Spinal cord (tissue), 10 donors: ENCODE measurements around the gene PMPCA. TPM values are rescaled to one million over a fixed set of nuclear protein-coding genes. Genes with fewer than 3 reads are reported as not detected.

Experiments used
- DNase-seq, 6 donors: peaks; one replicate each; pipeline versions ENCODE4 v3.0.0 to v3.0.0-alpha.2; 2013 to 2015; ENCODE audit warnings: low spot score in 6 of 6, low read depth in 4 of 6
- H3K27ac ChIP-seq: one replicate; pipeline ENCODE4 v1.5.1; 2013; ENCODE audit warnings: low read depth, low read length, control low read depth
- H3K27me3 ChIP-seq: one replicate; pipeline ENCODE4 v1.6.1; 2013; ENCODE audit warnings: low read length; ENCODE audit not compliant: control insufficient read depth, insufficient read depth
- H3K36me3 ChIP-seq: one replicate; pipeline ENCODE4 v1.6.1; 2013; ENCODE audit warnings: low read length; ENCODE audit not compliant: control insufficient read depth, insufficient read depth
- H3K4me1 ChIP-seq: one replicate; pipeline ENCODE4 v1.6.1; 2013; ENCODE audit warnings: low read length; ENCODE audit not compliant: control insufficient read depth, insufficient read depth
- H3K4me3 ChIP-seq: one replicate; pipeline ENCODE4 v1.5.1; 2013; ENCODE audit warnings: low read depth, low read length, control low read depth
- H3K9me3 ChIP-seq: one replicate; pipeline ENCODE4 v1.6.1; 2013; ENCODE audit warnings: low read length; ENCODE audit not compliant: control insufficient read depth, insufficient read depth
- WGBS: methylation state at CpG from one replicate; pipeline ENCODE4 v1.1.5; 2013; ENCODE audit warnings: missing lambda C conversion rate; ENCODE audit not compliant: insufficient coverage; 5-methylcytosine and 5-hydroxymethylcytosine counted together
- polyA plus RNA-seq, 2 donors: library from polyadenylated mRNA; unstranded; fragments of 120-200 nt; gene quantifications; one replicate each; pipeline ENCODE4 v1.2.1, GENCODE V29; 2013; ENCODE audit not compliant: insufficient read length in 2 of 2
- total RNA-seq, 2 donors: library from RNA; depleted of rRNA in 1 of 2; stranded (reverse); fragments of 120-200 nt in 1 of 2; fragments of >200 nt in 1 of 2; gene quantifications; one replicate each; pipeline versions ENCODE4 v1.2.3 to v1.2.4, GENCODE V29; 2013 to 2014
- donor health status: healthy.

Gene PMPCA
- total and polyA plus RNA-seq, 4 donors: 22.8 to 57.4 (median 44.6) TPM

- 89% methylated on average over 6 of the region's 7 CpGs for WGBS
- peaks cover 57% of the 10 kb centered on the region for H3K36me3 ChIP-seq
Observed at GRCh38 chr9:136407911-136408310, 2.5 kb upstream of the PMPCA start.

GRCh38 chr9:136409557-136410455, 652 bp upstream of the PMPCA start:
- H3K27ac ChIP-seq: no peak overlapping the region
- H3K4me1 ChIP-seq: peaks cover 40% of the 10 kb centered on the region
- WGBS: 10% methylated on average over 71 of the region's 71 CpGs
- DNase-seq: peak in 2 of 6 donors; percentile 37 to 41
- no peaks in the 10 kb centered on the region for H3K27me3 ChIP-seq
- no peaks in the 10 kb centered on the region for H3K9me3 ChIP-seq
- peak overlapping the region; percentile 65 for H3K4me3 ChIP-seq
- H3K36me3 ChIP-seq: peaks cover 59% of the 10 kb centered on the region

More at GRCh38 chr9:136407911-136408310, 2.5 kb upstream of the PMPCA start:
- no peak overlapping the region for H3K4me3 ChIP-seq
- no peaks in the 10 kb centered on the region for H3K27me3 ChIP-seq
- no peak overlapping the region for H3K27ac ChIP-seq
- DNase-seq: no peak
- no peaks in the 10 kb centered on the region for H3K9me3 ChIP-seq
- H3K4me1 ChIP-seq: peaks cover 30% of the 10 kb centered on the region

- DNase-seq: no peak
- H3K9me3 ChIP-seq: no peaks in the 10 kb centered on the region
- H3K4me3 ChIP-seq: peak overlapping the region; percentile 95
- WGBS: 66% methylated on average over 4 of the region's 4 CpGs
- no peaks in the 10 kb centered on the region for H3K27me3 ChIP-seq
- H3K27ac ChIP-seq: no peak overlapping the region
- H3K4me1 ChIP-seq: peaks cover 40% of the 10 kb centered on the region
- H3K36me3 ChIP-seq: peaks cover 59% of the 10 kb centered on the region
Observed at GRCh38 chr9:136411378-136411777, 920 bp downstream of the PMPCA start.

- H3K4me1 ChIP-seq: peaks cover 40% of the 10 kb centered on the region
- 37% methylated on average over 9 of the region's 9 CpGs for WGBS
- peaks cover 60% of the 10 kb centered on the region for H3K36me3 ChIP-seq
- no peaks in the 10 kb centered on the region for H3K27me3 ChIP-seq
- no peaks in the 10 kb centered on the region for H3K9me3 ChIP-seq
- no peak overlapping the region for H3K27ac ChIP-seq
- no peak overlapping the region for H3K4me3 ChIP-seq
- peak in 3 of 6 donors; percentile 23 to 70 (median 54) for DNase-seq
Observed at GRCh38 chr9:136412962-136413361, 2.5 kb downstream of the PMPCA start.

DNA sequence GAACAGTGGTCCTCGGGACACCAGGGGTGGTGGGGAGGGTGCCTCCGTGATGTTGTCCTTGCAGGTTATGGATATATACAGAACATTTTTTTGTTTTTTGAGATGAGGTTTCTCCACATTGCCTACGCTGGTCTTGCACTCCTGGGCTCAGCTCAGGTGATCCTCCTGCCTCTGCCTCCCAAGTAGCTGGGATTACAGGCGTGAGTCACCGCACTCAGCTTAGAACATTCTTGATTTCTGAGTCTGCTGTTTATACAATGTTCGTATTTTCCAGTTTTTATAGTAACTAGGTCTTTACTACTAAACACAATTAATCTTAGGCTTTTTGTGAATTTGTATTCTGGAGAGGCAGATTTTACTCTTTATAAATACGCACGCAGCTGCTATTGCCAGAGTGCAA, 6.0 kb downstream of the PMPCA start:
- no peak for DNase-seq

GRCh38 chr9:136416914-136417313, 6.5 kb downstream of the PMPCA start:
- no peak overlapping the region for H3K4me3 ChIP-seq
- H3K9me3 ChIP-seq: no peaks in the 10 kb centered on the region
- H3K36me3 ChIP-seq: peaks cover 91% of the 10 kb centered on the region
- peaks cover 12% of the 10 kb centered on the region for H3K4me1 ChIP-seq
- no peak for DNase-seq
- WGBS: 97% methylated on average over 19 of the region's 19 CpGs
- no peak overlapping the region for H3K27ac ChIP-seq
- H3K27me3 ChIP-seq: no peaks in the 10 kb centered on the region

More for the DNA sequence above, 6.0 kb downstream of the PMPCA start:
- H3K4me3 ChIP-seq: no peak overlapping the region
- H3K27ac ChIP-seq: no peak overlapping the region
- WGBS: 100% methylated on average over 7 of the region's 8 CpGs
- peaks cover 86% of the 10 kb centered on the region for H3K36me3 ChIP-seq
- H3K9me3 ChIP-seq: no peaks in the 10 kb centered on the region
- peaks cover 16% of the 10 kb centered on the region for H3K4me1 ChIP-seq
- H3K27me3 ChIP-seq: no peaks in the 10 kb centered on the region

DNA sequence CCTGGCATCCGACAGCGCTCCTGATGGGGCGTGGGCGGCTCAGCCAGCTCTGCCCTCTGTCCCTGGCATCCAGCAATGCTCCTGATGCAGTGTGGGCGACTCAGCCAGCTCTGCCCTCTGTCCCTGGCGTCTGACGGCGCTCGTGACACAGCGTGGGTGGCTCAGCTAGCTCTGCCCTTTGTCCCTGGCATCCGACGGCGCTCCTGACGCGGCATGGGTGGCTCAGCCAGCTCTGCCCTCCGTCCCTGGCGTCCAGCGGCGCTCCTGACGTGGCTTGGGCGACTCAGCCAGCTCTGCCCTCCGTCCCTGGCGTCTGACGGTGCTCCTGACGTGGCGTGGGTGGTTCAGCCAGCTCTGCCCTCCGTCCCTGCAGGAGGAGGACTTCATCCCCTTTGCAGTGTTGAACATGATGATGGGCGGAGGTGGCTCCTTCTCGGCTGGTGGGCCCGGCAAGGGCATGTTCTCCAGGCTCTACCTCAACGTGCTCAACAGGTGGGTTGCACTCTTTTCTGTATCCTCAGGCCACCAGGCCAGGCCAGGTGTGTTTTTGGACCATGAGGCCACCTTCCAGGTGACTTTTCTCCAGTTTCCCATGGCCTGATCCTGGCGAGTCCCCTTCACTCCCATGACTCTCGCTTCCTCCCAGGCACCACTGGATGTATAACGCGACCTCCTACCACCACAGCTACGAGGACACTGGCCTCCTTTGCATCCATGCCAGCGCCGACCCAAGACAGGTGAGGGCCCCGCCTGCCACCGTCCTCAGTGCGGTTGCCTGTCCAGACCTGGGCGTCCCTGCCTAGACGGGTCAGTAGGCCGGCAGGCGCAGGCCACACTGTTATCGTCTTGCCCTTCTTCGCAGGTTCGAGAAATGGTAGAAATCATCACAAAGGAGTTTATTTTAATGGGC, 8.0 kb downstream of the PMPCA start:
- WGBS: 94% methylated on average over 48 of the region's 48 CpGs
- H3K27me3 ChIP-seq: no peaks in the 10 kb centered on the region

DNA sequence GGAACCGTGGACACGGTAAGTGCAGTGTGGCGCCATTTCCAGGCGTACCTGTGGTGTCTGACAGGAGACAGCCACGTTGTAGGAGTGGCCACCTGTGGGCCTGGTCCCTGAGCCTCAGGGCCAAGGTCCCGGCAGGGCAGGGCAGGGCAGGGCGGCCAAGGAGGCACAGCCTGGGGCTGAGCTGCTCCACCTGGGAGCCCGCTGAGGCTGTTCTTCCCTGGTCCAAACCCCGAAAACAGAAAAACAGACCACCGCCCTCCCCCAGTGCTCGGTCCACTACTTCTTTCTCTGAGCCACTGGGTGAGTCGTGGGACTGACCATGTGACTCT, 8.6 kb downstream of the PMPCA start:
- no peak for DNase-seq
- Histone ChIP-seq H3K27ac (no peak overlapping the region), H3K36me3 (peaks cover 99% of the 10 kb centered on the region), H3K9me3 (no peaks in the 10 kb centered on the region), H3K27me3 (no peaks in the 10 kb centered on the region), H3K4me1 (no peaks in the 10 kb centered on the region), H3K4me3 (no peak overlapping the region)
- 97% methylated on average over 10 of the region's 12 CpGs for WGBS

More for the DNA sequence above, 8.0 kb downstream of the PMPCA start:
- H3K27ac ChIP-seq: no peak overlapping the region
- peaks cover 5% of the 10 kb centered on the region for H3K4me1 ChIP-seq
- H3K4me3 ChIP-seq: no peak overlapping the region
- H3K9me3 ChIP-seq: no peaks in the 10 kb centered on the region
- peaks cover 99% of the 10 kb centered on the region for H3K36me3 ChIP-seq
- DNase-seq: no peak

DNA sequence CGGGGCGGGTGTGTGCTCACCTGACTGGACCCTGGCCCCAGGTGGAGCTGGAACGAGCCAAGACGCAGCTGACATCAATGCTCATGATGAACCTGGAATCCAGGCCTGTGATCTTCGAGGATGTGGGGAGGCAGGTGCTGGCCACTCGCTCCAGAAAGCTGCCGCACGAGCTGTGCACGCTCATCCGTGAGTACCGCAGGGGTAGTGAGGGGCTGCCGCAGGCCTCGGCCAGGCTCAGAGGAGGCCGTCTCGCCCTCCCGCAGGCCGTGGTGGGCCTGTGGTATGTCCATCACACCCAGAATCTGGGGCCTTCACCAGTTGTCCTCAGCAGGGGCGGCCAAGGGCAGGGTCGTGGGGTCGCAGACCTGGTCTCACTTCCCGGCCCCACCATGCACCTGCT, 11.3 kb downstream of the PMPCA start:
- Histone ChIP-seq H3K4me1 (no peaks in the 10 kb centered on the region), H3K27me3 (no peaks in the 10 kb centered on the region), H3K9me3 (no peaks in the 10 kb centered on the region), H3K4me3 (no peak overlapping the region), H3K27ac (no peak overlapping the region), H3K36me3 (peaks cover 97% of the 10 kb centered on the region)
- DNase-seq: no peak
- WGBS: 89% methylated on average over 20 of the region's 21 CpGs
